ENCODE data around the gene PLEKHG4B. TPM values are rescaled to one million over a fixed set of nuclear protein-coding genes. Genes with fewer than 3 reads are reported as not detected.
A peak's percentile ranks its signal among the peaks of the same experiment; 100 is the strongest.

Gene PLEKHG4B
- total and polyA plus RNA-seq, 2 experiments from 2014 or later: 9.9 to 20.1 TPM

- Histone ChIP-seq H3K27ac (no peak overlapping the region), H3K36me3 (no peaks in the 10 kb centered on the region), H3K9me3 (ENCODE audit: low read depth) (no peaks in the 10 kb centered on the region), H3K4me3 (no peak overlapping the region), H3K4me1 (ENCODE audit: low read depth) (peaks cover 16% of the 10 kb centered on the region), H3K27me3 (no peaks in the 10 kb centered on the region)
- no peak for DNase-seq (ENCODE audit: low read depth in 1 of 2, low spot score in 1 of 2)
- TF ChIP-seq, protein P1, sequence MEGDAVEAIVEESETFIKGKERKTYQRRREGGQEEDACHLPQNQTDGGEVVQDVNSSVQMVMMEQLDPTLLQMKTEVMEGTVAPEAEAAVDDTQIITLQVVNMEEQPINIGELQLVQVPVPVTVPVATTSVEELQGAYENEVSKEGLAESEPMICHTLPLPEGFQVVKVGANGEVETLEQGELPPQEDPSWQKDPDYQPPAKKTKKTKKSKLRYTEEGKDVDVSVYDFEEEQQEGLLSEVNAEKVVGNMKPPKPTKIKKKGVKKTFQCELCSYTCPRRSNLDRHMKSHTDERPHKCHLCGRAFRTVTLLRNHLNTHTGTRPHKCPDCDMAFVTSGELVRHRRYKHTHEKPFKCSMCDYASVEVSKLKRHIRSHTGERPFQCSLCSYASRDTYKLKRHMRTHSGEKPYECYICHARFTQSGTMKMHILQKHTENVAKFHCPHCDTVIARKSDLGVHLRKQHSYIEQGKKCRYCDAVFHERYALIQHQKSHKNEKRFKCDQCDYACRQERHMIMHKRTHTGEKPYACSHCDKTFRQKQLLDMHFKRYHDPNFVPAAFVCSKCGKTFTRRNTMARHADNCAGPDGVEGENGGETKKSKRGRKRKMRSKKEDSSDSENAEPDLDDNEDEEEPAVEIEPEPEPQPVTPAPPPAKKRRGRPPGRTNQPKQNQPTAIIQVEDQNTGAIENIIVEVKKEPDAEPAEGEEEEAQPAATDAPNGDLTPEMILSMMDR (IDR thresholded peaks at IDR 0.05; ENCODE audit: low read depth, low read length): no peak
Observed at GRCh38 chr5:126806-127205, 34.8 kb downstream of the PLEKHG4B start.

- no peak for DNase-seq (ENCODE audit: low read depth in 1 of 2, low spot score in 1 of 2)
- H3K9me3 ChIP-seq (ENCODE audit: low read depth): no peaks in the 10 kb centered on the region
- H3K36me3 ChIP-seq: no peaks in the 10 kb centered on the region
- H3K4me3 ChIP-seq: no peak overlapping the region
- H3K27me3 ChIP-seq: no peaks in the 10 kb centered on the region
- TF ChIP-seq, protein P1 (IDR thresholded peaks at IDR 0.05; ENCODE audit: low read depth, low read length): no peak
- peaks cover 16% of the 10 kb centered on the region for H3K4me1 ChIP-seq (ENCODE audit: low read depth)
- no peak overlapping the region for H3K27ac ChIP-seq
Observed at GRCh38 chr5:127886-128285, 35.9 kb downstream of the PLEKHG4B start.

GRCh38 chr5:128446-128845 is 36.5 kb downstream of the PLEKHG4B start:
- Histone ChIP-seq H3K4me3 (no peak overlapping the region), H3K27ac (no peak overlapping the region), H3K9me3 (ENCODE audit: low read depth) (no peaks in the 10 kb centered on the region), H3K27me3 (no peaks in the 10 kb centered on the region), H3K4me1 (ENCODE audit: low read depth) (peaks cover 16% of the 10 kb centered on the region), H3K36me3 (no peaks in the 10 kb centered on the region)
- no peak for DNase-seq (ENCODE audit: low read depth in 1 of 2, low spot score in 1 of 2)
- TF ChIP-seq, protein P1 (IDR thresholded peaks at IDR 0.05; ENCODE audit: low read depth, low read length): no peak

DNA sequence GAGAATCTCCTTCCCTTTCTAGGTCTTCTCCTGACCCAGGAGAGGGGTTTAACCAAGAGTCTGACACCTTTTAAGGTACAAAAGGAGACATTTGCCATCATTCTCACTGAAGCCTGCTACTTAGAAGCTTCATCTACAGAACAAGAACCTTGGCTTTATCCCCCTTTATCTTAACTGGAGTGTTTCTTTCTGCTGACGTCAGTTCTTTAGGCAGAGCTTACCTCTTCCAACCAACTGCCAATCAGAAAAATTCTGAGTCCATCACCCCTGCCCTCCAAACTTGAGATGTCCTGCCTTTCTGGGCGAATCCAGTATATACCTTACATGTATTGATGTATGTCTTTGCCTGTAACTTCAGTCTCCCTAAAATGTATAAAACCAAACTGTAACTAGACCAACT is 37.2 kb downstream of the PLEKHG4B start:
- Histone ChIP-seq H3K27ac (no peak overlapping the region), H3K4me1 (ENCODE audit: low read depth) (peaks cover 16% of the 10 kb centered on the region), H3K27me3 (no peaks in the 10 kb centered on the region), H3K36me3 (no peaks in the 10 kb centered on the region), H3K4me3 (no peak overlapping the region), H3K9me3 (ENCODE audit: low read depth) (no peaks in the 10 kb centered on the region)
- DNase-seq (ENCODE audit: low read depth in 1 of 2, low spot score in 1 of 2): no peak
- TF ChIP-seq, protein P1 (IDR thresholded peaks at IDR 0.05; ENCODE audit: low read depth, low read length): no peak

GRCh38 chr5:129820-130219 is 37.9 kb downstream of the PLEKHG4B start:
- TF ChIP-seq, protein P1 (IDR thresholded peaks at IDR 0.05; ENCODE audit: low read depth, low read length): no peak
- no peak overlapping the region for H3K27ac ChIP-seq
- no peak overlapping the region for H3K4me3 ChIP-seq
- peak in 1 of 2 donors; percentile 15 for DNase-seq (ENCODE audit: low read depth in 1 of 2, low spot score in 1 of 2)
- no peaks in the 10 kb centered on the region for H3K9me3 ChIP-seq (ENCODE audit: low read depth)
- no peaks in the 10 kb centered on the region for H3K27me3 ChIP-seq
- H3K4me1 ChIP-seq (ENCODE audit: low read depth): peaks cover 16% of the 10 kb centered on the region
- H3K36me3 ChIP-seq: no peaks in the 10 kb centered on the region
